B cell (primary cell): ENCODE measurements around the gene GIMAP1. TPM values are rescaled to one million over a fixed set of nuclear protein-coding genes. Genes with fewer than 3 reads are reported as not detected.

Experiments
- ATAC-seq: fragments of 200-7000 bp; cut with Tn5 transposase; one replicate; pipeline ENCODE4 v1.10.0; 2021; ENCODE audit warnings: low read depth, mild to moderate bottlenecking, moderate number of reproducible peaks, moderate library complexity
- CTCF ChIA-PET: fragments of 350-600 bp; sonication (Branson Sonifier 250); formaldehyde crosslinking; loops from one replicate; lab custom pipeline; 2021; ENCODE audit warnings: antibody characterized with exemption, inconsistent platforms; lab: Charles Lee
- POLR2A ChIA-PET: fragments of 350-600 bp; sonication (Branson Sonifier 250); formaldehyde crosslinking; loops from one replicate; lab custom pipeline; 2021; ENCODE audit warnings: antibody characterized with exemption; lab: Charles Lee
- DNase-seq: peaks from one replicate; pipeline ENCODE4 v3.0.0; 2013
- H2AFZ ChIP-seq: 2 replicates; pipeline ENCODE4 v1.6.1; 2012; ENCODE audit warnings: mild to moderate bottlenecking, low read depth, low read length; ENCODE audit not compliant: insufficient read depth, poor library complexity, severe bottlenecking
- H3K27ac ChIP-seq, 2 donors: 1 replicate in 1 of 2; 2 replicates in 1 of 2; pipeline ENCODE4 v1.5.1; 2012 to 2013; ENCODE audit warnings: low read length in 2 of 2, mild to moderate bottlenecking in 2 of 2, moderate library complexity in 1 of 2
- H3K27me3 ChIP-seq, 4 experiments: fragments of 200-600 bp in 1 of 4; sonication (generic) in 1 of 4; replicated peaks in 1 of 4; 1 replicate in 2 of 4; 2 replicates in 2 of 4; pipeline versions ENCODE4 v1.6.1 to v1.7.0; 2013 to 2016; ENCODE audit warnings: low read length in 3 of 4, mild to moderate bottlenecking in 2 of 4, mixed read lengths in 1 of 4, moderate library complexity in 1 of 4; ENCODE audit not compliant: insufficient read depth in 4 of 4, control insufficient read depth in 3 of 4; ENCODE audit errors: control extremely low read depth in 1 of 4
- H3K36me3 ChIP-seq, 2 experiments: replicated peaks in 1 of 2; 1 replicate in 1 of 2; 2 replicates in 1 of 2; pipeline versions ENCODE4 v1.6.1 to v1.7.1; 2013; ENCODE audit warnings: low read length in 1 of 2; ENCODE audit not compliant: insufficient read depth in 2 of 2, control insufficient read depth in 1 of 2; ENCODE audit errors: control extremely low read depth in 1 of 2, extremely low read depth in 1 of 2
- H3K4me1 ChIP-seq, 2 donors: fragments of 200-600 bp in 1 of 2; sonication (generic) in 1 of 2; 1 replicate in 1 of 2; 2 replicates in 1 of 2; pipeline versions ENCODE4 v1.5.1 to v1.6.1; 2013 to 2017; ENCODE audit warnings: low read length in 2 of 2; ENCODE audit not compliant: control insufficient read depth in 2 of 2, insufficient read depth in 2 of 2
- H3K4me2 ChIP-seq: replicated peaks from 2 replicates; pipeline ENCODE3; 2012; ENCODE audit warnings: mild to moderate bottlenecking, low read depth, low read length; ENCODE audit not compliant: poor library complexity, severe bottlenecking
- H3K4me3 ChIP-seq, 5 experiments: fragments of 200-600 bp in 1 of 5; sonication (generic) in 1 of 5; 1 replicate in 3 of 5; 2 replicates in 2 of 5; pipeline versions ENCODE4 v1.5.1 to v1.7.0; 2011 to 2016; ENCODE audit warnings: low read length in 4 of 5, mild to moderate bottlenecking in 4 of 5, low read depth in 2 of 5, control low read depth in 1 of 5, moderate library complexity in 1 of 5; ENCODE audit not compliant: insufficient read depth in 1 of 5; ENCODE audit errors: control extremely low read depth in 1 of 5, extremely low read depth in 1 of 5
- H3K79me2 ChIP-seq: fragments of 200-600 bp; sonication (generic); one replicate; pipeline ENCODE4 v1.6.0; 2016; ENCODE audit warnings: low read length; ENCODE audit not compliant: control insufficient read depth, insufficient read depth
- H3K9ac ChIP-seq: fragments of 200-600 bp; sonication (generic); 2 replicates; pipeline ENCODE4 v1.6.1; 2017; ENCODE audit warnings: mild to moderate bottlenecking, low read length, moderate library complexity
- H3K9me3 ChIP-seq, 3 donors: one replicate each; pipeline versions ENCODE4 v1.6.1 to v1.7.1; 2013; ENCODE audit warnings: low read length in 2 of 3; ENCODE audit not compliant: control insufficient read depth in 2 of 3, insufficient read depth in 1 of 3; ENCODE audit errors: control extremely low read depth in 1 of 3
- H4K20me1 ChIP-seq: 2 replicates; pipeline ENCODE4 v1.6.0; 2012; ENCODE audit warnings: mild to moderate bottlenecking, low read length; ENCODE audit not compliant: insufficient read depth, control insufficient read depth, poor library complexity, severe bottlenecking
- H3K27ac Mint-ChIP-seq: one replicate; pipeline ENCODE4 v1.8.0; 2021; ENCODE audit warnings: mixed read lengths
- H3K27me3 Mint-ChIP-seq: one replicate; pipeline ENCODE4 v1.8.0; 2021; ENCODE audit warnings: mixed read lengths
- H3K4me1 Mint-ChIP-seq: one replicate; pipeline ENCODE4 v1.8.0; 2021; ENCODE audit warnings: mixed read lengths
- H3K4me3 Mint-ChIP-seq: one replicate; pipeline ENCODE4 v1.8.0; 2021; ENCODE audit warnings: mixed read lengths
- H3K9me3 Mint-ChIP-seq: one replicate; pipeline ENCODE4 v1.8.0; 2022; ENCODE audit warnings: mixed read lengths; ENCODE audit not compliant: insufficient read depth
- EZH2 ChIP-seq: IDR thresholded peaks from 2 replicates; pipeline ENCODE4 v1.6.1; 2012; ENCODE audit warnings: borderline replicate concordance, low read depth, mild to moderate bottlenecking, moderate library complexity, low read length; ENCODE audit not compliant: insufficient read depth, poor library complexity, severe bottlenecking
- WGBS: methylation state at CpG from one replicate; pipeline ENCODE4 v1.1.5; 2013; ENCODE audit warnings: missing lambda C conversion rate; ENCODE audit not compliant: insufficient coverage; 5-methylcytosine and 5-hydroxymethylcytosine counted together
- intact Hi-C: fragments of 100-400 bp; cut with micrococcal nuclease; formaldehyde crosslinking; loops from one replicate; pipeline ENCODE4 v1.10.0; 2022
- polyA plus RNA-seq: library from polyadenylated mRNA; depleted of rRNA; stranded (reverse); fragments of >200 nt; gene quantifications from 2 replicates; pipeline ENCODE4 v1.2.3, GENCODE V29; 2012
- total RNA-seq, 2 donors: library from RNA; stranded (reverse); fragments of 120-200 nt in 1 of 2; gene quantifications; 1 replicate in 1 of 2; 2 replicates in 1 of 2; pipeline versions ENCODE4 v1.2.3 to v1.2.4, GENCODE V29; 2013 to 2022
- TF ChIP-seq, protein P1 (sequence below): fragments of 200-600 bp; IDR thresholded peaks from one replicate; pipeline ENCODE4 v1.8.0; 2022; ENCODE audit warnings: antibody characterized with exemption, mild to moderate bottlenecking

Gene GIMAP1
- total and polyA plus RNA-seq, 2 donors (not counting 1 experiment from before 2014, with no cell fraction given): 0.30 to 0.63 TPM

DNA sequence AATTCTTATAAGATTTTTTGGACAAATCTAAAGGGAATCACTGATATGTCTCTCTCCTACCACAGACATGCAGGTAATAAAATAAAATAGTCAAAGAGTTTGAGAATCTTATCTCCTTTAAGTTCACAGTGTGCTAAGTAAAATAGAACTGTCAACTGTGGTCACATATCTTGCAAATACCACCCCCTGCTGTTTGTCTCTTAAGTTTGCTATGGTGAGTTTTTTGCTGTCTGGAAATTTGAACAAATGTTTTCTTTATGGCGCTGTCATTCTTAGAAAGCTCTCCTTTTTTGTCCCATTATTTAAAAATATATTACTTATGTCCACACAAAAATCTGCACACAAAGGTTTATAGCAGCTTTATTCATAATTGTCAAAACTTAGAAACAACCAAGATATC is 40.4 kb downstream of the GIMAP1 start:
- WGBS: no CpG with 5 or more reads among the region's 1 CpG
- Histone ChIP-seq H3K36me3 (no peaks in the 10 kb centered on the region), H4K20me1 (no peaks in the 10 kb centered on the region), H3K4me1 (peaks cover 10% of the 10 kb centered on the region in 2 donors), H3K27me3 (peaks cover 0 to 4% (median 0%) of the 10 kb centered on the region in 4 experiments), H3K9ac (no peak overlapping the region), H3K79me2 (no peaks in the 10 kb centered on the region), H3K4me3 (no peak overlapping the region), H3K9me3 (no peaks in the 10 kb centered on the region), H3K27ac (no peak overlapping the region), H2AFZ (no peak overlapping the region), H3K4me2 (no peak overlapping the region)
- DNase-seq: peak; percentile 19
- no peak for TF ChIP-seq EZH2
- TF ChIP-seq, protein P1, sequence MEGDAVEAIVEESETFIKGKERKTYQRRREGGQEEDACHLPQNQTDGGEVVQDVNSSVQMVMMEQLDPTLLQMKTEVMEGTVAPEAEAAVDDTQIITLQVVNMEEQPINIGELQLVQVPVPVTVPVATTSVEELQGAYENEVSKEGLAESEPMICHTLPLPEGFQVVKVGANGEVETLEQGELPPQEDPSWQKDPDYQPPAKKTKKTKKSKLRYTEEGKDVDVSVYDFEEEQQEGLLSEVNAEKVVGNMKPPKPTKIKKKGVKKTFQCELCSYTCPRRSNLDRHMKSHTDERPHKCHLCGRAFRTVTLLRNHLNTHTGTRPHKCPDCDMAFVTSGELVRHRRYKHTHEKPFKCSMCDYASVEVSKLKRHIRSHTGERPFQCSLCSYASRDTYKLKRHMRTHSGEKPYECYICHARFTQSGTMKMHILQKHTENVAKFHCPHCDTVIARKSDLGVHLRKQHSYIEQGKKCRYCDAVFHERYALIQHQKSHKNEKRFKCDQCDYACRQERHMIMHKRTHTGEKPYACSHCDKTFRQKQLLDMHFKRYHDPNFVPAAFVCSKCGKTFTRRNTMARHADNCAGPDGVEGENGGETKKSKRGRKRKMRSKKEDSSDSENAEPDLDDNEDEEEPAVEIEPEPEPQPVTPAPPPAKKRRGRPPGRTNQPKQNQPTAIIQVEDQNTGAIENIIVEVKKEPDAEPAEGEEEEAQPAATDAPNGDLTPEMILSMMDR: peak; percentile 19
- intact Hi-C loops: loop anchor here (5.0 kb wide), 1 partner anchor 470 kb away; no protein-coding TSS in a partner anchor
- H3K4me1 Mint-ChIP-seq: peaks cover 11% of the 10 kb centered on the region
- no peak for ATAC-seq
- H3K4me3 Mint-ChIP-seq: no peak overlapping the region
- POLR2A ChIA-PET: no interaction called here
- peaks cover 9% of the 10 kb centered on the region for H3K27me3 Mint-ChIP-seq
- CTCF ChIA-PET: interaction anchor here (3.2 kb wide), 1 partner anchor 307 kb away, joined by 33 read pairs; the partner anchor contains the start of gene GIMAP8
- no peak overlapping the region for H3K27ac Mint-ChIP-seq
- H3K9me3 Mint-ChIP-seq: peaks cover 2% of the 10 kb centered on the region

DNA sequence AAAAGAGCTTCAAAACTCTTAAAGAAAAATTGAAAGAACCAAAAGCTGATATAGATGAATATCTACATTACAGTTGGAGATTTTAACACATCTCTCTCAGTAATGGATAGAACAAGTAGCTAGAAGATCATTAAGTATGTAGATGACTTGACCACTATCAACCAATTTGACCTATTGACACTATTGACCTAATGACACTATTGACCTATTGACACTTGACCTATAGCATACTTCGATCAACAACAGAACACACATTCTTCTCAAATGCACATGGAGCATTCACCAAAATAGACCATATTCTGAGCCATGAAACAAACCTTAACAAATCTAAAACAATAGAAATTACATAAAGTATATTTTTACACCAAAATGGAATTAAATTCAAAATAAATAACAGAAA is 43.1 kb downstream of the GIMAP1 start:
- Mint-ChIP-seq H3K27ac (no peak overlapping the region), H3K4me1 (peaks cover 9% of the 10 kb centered on the region), H3K4me3 (no peak overlapping the region), H3K9me3 (peaks cover 2% of the 10 kb centered on the region), H3K27me3 (peaks cover 6% of the 10 kb centered on the region)
- CTCF ChIA-PET: interaction anchor here (0.7 to 1.0 kb wide), 2 partner anchors 13 to 308 kb away, joined by 3 to 4 read pairs; no protein-coding TSS in a partner anchor
- ATAC-seq (no peak), DNase-seq (no peak)
- intact Hi-C loops: loop anchor here (5.0 kb wide), 1 partner anchor 472 kb away; no protein-coding TSS in a partner anchor
- Histone ChIP-seq H3K9ac (no peak overlapping the region), H3K9me3 (no peaks in the 10 kb centered on the region), H3K79me2 (no peaks in the 10 kb centered on the region), H3K4me1 (peaks cover 10% of the 10 kb centered on the region in 2 donors), H3K4me3 (no peak overlapping the region), H3K36me3 (no peaks in the 10 kb centered on the region), H3K27me3 (no peaks in the 10 kb centered on the region), H4K20me1 (no peaks in the 10 kb centered on the region), H2AFZ (no peak overlapping the region), H3K4me2 (no peak overlapping the region), H3K27ac (no peak overlapping the region)
- POLR2A ChIA-PET: no interaction called here
- 100% methylated on average over 1 of the region's 1 CpG for WGBS
- TF ChIP-seq, protein P1: no peak
- TF ChIP-seq EZH2: no peak
